WERI-Rb-1 (cell line): ENCODE data around the gene GTF3C1.
"Not testable (repeated sequence)": the region's sequence is repeated elsewhere in the genome, so short reads cannot be mapped to it uniquely, and the experiment has no call there.

Source experiments
- DNase-seq: peaks from one replicate; pipeline ENCODE4 v3.0.0-alpha.2; 2020
- H3K27ac ChIP-seq: fragments of 250-450 bp; sonication (Bioruptor Pico); 2 replicates; pipeline ENCODE4 v1.5.1; 2020; ENCODE audit warnings: mild to moderate bottlenecking, moderate library complexity
- H3K27me3 ChIP-seq: fragments of 250-450 bp; sonication (Bioruptor Pico); 2 replicates; pipeline ENCODE4 v1.5.1; 2021; ENCODE audit warnings: mild to moderate bottlenecking, low read depth, moderate library complexity; ENCODE audit not compliant: insufficient read depth, severe bottlenecking
- H3K36me3 ChIP-seq: fragments of 250-450 bp; sonication (Bioruptor Pico); 2 replicates; pipeline ENCODE4 v1.5.1; 2020; ENCODE audit warnings: mild to moderate bottlenecking, moderate library complexity
- H3K4me3 ChIP-seq: 2 replicates; pipeline ENCODE4 v1.5.1; 2011; ENCODE audit warnings: low read depth, mild to moderate bottlenecking, control low read depth, low read length
- H3K9me3 ChIP-seq: fragments of 250-450 bp; sonication (Bioruptor Pico); 2 replicates; pipeline ENCODE4 v1.5.1; 2021; ENCODE audit warnings: mild to moderate bottlenecking, moderate library complexity; ENCODE audit not compliant: severe bottlenecking
- TF ChIP-seq, protein P1 (sequence below): IDR thresholded peaks from 2 replicates; pipeline ENCODE4 v1.5.1; 2011; ENCODE audit warnings: low read depth, mild to moderate bottlenecking, control low read depth, inconsistent platforms, low read length

Gene GTF3C1

GRCh38 chr16:27461483-27462171 is 88.1 kb downstream of the GTF3C1 start:
- no peaks in the 10 kb centered on the region for H3K27me3 ChIP-seq
- no peak overlapping the region for H3K4me3 ChIP-seq
- no peak for DNase-seq
- H3K36me3 ChIP-seq = peaks cover 68% of the 10 kb centered on the region
- no peaks in the 10 kb centered on the region for H3K9me3 ChIP-seq
- TF ChIP-seq, protein P1, sequence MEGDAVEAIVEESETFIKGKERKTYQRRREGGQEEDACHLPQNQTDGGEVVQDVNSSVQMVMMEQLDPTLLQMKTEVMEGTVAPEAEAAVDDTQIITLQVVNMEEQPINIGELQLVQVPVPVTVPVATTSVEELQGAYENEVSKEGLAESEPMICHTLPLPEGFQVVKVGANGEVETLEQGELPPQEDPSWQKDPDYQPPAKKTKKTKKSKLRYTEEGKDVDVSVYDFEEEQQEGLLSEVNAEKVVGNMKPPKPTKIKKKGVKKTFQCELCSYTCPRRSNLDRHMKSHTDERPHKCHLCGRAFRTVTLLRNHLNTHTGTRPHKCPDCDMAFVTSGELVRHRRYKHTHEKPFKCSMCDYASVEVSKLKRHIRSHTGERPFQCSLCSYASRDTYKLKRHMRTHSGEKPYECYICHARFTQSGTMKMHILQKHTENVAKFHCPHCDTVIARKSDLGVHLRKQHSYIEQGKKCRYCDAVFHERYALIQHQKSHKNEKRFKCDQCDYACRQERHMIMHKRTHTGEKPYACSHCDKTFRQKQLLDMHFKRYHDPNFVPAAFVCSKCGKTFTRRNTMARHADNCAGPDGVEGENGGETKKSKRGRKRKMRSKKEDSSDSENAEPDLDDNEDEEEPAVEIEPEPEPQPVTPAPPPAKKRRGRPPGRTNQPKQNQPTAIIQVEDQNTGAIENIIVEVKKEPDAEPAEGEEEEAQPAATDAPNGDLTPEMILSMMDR = no peak
- no peak overlapping the region for H3K27ac ChIP-seq

- TF ChIP-seq, protein P1 = no peak
- Histone ChIP-seq H3K36me3 (peaks cover 60% of the 10 kb centered on the region), H3K27me3 (no peaks in the 10 kb centered on the region), H3K27ac (no peak overlapping the region), H3K9me3 (no peaks in the 10 kb centered on the region), H3K4me3 (no peak overlapping the region)
- no peak for DNase-seq
Observed at GRCh38 chr16:27460663-27461482, 88.8 kb downstream of the GTF3C1 start.

GRCh38 chr16:27460213-27460612 is 89.5 kb downstream of the GTF3C1 start:
- no peak for DNase-seq
- no peaks in the 10 kb centered on the region for H3K9me3 ChIP-seq
- no peak overlapping the region for H3K27ac ChIP-seq
- no peaks in the 10 kb centered on the region for H3K27me3 ChIP-seq
- TF ChIP-seq, protein P1 = no peak
- no peak overlapping the region for H3K4me3 ChIP-seq
- peaks cover 54% of the 10 kb centered on the region for H3K36me3 ChIP-seq

DNA sequence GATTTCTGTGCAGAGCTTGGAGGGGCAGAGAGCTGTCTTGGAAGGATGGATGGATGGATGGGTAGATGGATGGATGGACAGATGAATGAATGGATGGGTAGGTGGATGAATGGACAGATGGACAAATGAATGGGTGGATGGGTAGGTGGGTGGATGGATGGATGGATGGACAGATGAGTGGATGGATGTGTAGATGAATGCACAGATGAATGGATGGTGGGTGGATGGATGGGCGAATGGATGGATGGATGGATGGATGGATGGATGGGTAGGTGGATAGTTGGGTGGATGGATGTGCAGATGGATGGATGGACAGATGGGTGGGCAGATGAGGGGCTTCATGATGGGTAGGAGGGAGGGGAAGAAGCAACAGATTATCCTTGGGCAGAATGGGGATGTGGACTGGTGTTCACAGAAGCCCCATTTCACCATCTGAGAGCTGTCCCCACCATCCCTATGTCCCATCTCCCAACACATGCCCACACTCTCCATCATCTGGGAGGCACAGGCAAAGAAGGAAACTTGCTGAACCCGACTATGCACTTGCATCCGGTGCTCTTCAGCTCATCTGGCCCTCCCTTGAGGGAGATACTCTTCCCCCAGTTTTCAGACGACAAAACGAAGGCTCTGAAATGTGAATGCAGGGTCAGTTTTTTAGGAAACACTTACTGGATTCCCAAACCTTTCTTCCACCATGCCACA is 90.6 kb downstream of the GTF3C1 start:
- H3K9me3 ChIP-seq = no peaks in the 10 kb centered on the region
- no peak overlapping the region for H3K27ac ChIP-seq
- H3K4me3 ChIP-seq = no peak overlapping the region
- TF ChIP-seq, protein P1 = no peak
- peaks cover 44% of the 10 kb centered on the region for H3K36me3 ChIP-seq
- no peaks in the 10 kb centered on the region for H3K27me3 ChIP-seq
- DNase-seq = no peak

- Histone ChIP-seq H3K4me3 (no peak overlapping the region), H3K36me3 (peaks cover 37% of the 10 kb centered on the region), H3K27me3 (no peaks in the 10 kb centered on the region), H3K27ac (no peak overlapping the region), H3K9me3 (no peaks in the 10 kb centered on the region)
- TF ChIP-seq, protein P1 = no peak
- no peak for DNase-seq
Observed at GRCh38 chr16:27458258-27458657, 91.5 kb downstream of the GTF3C1 start.

- DNase-seq, H3K27ac ChIP-seq, H3K9me3 ChIP-seq, H3K4me3 ChIP-seq, H3K27me3 ChIP-seq: not testable (repeated sequence)
- peaks cover 30% of the 10 kb centered on the region for H3K36me3 ChIP-seq
Observed at GRCh38 chr16:27457605-27457900, 92.2 kb downstream of the GTF3C1 start.
